ENCODE measurements around the gene NKX1-1. TPM values are rescaled to one million over a fixed set of nuclear protein-coding genes. Genes with fewer than 3 reads are reported as not detected.

NKX1-1 gene
- total RNA-seq, 2 donors from 2014 or later, result not detected

DNA sequence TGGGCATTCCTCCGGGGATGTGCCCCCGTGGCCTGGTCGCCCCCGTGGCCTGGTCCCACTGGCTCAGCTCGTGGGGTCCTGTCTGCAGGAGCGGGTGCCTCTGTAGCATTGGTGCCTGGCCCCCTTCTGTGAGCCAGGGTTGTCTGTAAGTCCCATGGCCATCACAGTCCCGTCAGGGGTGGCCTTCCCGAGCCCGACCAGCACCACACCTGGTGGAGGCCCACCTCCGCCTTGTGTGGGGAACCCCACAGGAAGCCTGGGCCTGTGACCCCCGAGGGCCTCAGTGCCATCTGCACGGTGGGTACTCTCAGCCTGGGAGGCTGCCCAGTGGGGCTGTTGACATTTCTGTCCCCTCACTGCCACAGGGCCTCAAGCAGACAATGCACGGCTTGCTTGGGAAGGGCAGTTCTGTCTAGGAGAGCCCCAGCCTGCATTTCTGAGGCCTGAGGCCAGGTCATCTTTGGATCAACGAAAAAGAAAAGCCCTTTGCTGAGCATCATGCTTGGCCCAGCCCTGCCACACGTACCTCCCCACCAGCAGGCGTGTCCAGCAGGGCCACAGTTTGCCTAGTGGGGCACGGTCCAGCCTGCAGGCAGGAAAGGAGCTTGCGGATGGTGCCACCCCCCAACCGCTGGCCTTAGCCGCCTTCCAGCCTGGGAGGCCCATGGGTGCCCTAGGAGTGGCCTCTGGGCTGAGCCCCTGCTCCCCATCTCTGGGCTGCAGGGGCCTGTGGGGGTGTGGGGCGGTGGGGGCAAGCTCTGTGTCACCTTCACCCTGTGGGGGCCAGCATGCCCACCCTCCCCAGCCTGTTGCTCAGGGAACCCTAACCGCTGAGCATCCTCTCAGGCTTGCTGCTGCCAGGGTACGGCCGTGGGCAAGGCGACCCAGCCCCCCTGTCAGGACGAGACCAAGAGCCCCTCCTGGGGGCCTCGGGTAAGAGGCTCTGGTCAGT lies 23.2 kb downstream of the NKX1-1 start:
- Mint-ChIP-seq H3K9me3 (peaks cover 2% of the 10 kb centered on the region in 2 donors), H3K27ac (no peak overlapping the region), H3K4me3 (no peak overlapping the region), H3K27me3 (ENCODE audit: low read depth) (no peaks in the 10 kb centered on the region), H3K4me1 (ENCODE audit: low read depth) (no peaks in the 10 kb centered on the region), H3K36me3 (ENCODE audit: insufficient read depth in 2 of 2) (peaks cover 0 to 8% of the 10 kb centered on the region in 2 donors)
- no peak for ATAC-seq (replicated peaks in 1 of 2)
- no peak for DNase-seq

DNA sequence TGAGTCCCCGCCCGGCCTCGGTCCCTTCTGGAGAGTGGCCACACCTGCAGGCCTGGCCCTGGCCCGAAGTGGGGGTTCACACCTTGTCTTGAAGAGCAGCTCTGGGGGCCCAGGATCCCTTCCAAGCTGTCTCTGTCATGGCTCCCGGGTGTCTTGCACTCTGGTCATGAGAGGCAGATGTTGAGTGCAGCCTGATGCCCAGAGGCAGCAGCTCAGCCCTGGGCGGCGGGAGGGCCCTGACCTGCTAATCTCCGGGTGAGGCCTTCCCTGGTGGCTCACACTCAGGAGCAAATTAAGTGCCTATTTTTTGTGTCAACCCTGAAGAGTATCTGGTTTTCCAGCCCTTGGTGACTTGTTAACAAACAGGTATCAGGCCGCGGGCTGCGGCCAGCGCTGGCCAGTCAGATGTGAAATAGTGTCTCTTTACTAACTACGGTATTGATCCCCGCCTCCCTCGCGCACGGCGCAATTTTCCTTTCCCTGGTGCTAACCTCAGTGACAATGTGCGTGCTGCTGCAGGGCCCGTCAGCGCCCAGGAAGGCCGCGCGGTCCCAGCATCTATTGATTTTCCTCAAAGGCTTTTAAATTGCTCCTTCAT lies 24.2 kb downstream of the NKX1-1 start:
- no peaks in the 10 kb centered on the region for H3K4me1 Mint-ChIP-seq (ENCODE audit: low read depth)

DNA sequence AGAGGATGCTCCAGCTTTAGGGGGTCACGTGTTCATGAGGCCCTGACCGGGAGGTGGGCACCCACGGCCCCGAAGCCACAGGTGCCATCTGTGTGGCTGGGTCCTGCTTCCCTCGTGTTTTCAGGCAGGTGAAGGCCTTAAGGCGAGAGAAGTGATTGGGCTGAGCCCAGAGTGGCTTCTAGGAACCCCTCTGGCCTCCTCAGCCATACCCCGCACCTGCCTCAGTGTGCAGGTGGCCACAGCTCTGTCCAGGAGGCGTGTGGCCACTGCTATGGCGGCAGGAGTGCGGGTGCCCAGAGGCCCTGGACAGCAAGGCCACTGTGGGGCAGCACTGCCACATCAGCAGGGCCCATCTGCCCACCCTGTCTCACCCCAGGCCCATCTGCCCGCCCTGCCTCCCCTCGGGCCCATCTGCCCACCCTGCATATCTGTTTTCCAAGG lies 25.0 kb downstream of the NKX1-1 start:
- DNase-seq, result no peak

More for the DNA sequence above, 24.2 kb downstream of the NKX1-1 start:
- no peaks in the 10 kb centered on the region for H3K9me3 Mint-ChIP-seq
- ATAC-seq (replicated peaks in 1 of 2) (no peak), DNase-seq (no peak)
- no peaks in the 10 kb centered on the region for H3K27me3 Mint-ChIP-seq (ENCODE audit: low read depth)
- no peak overlapping the region for H3K4me3 Mint-ChIP-seq
- peaks cover 0 to 3% of the 10 kb centered on the region in 2 donors for H3K36me3 Mint-ChIP-seq (ENCODE audit: insufficient read depth in 2 of 2)
- H3K27ac Mint-ChIP-seq, result no peak overlapping the region

DNA sequence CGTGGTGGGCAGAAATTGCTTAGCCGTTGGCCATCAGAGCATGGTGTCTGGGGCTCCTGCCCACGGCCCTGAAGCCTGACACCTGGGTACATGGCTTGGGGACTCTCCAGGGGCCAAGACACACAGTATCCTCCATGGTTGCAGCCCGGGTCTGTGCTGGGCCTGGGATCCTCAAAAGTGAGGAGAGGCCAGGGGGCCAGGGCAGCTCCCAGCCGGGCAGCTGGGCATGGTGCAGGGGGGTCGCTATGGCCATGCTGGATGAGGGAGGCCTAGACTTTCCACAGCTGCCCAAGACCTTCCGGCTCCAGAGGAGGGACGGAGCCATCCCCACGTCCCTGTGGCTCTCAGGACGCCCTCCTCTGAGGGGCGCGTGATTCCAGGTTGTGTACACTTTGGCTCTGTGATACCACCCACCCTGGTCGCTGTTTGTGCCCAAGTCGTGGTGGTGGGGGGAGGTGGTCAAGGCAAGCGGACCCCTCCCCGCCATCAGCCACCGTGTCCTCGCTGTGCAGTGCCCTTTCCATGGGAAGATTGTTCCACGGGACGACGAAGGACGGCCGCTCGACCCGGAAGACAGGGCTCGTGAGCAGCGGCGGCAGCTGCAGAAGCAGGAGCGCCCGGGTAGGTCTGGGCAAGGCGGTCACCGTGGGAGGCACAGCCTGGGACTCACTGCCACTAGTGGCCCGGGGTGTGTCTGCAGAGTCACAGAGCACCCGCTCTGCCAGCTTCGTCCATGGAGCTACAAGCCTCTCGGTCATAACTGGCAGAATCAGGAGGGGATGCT lies 25.7 kb downstream of the NKX1-1 start:
- Mint-ChIP-seq H3K9me3 (no peaks in the 10 kb centered on the region), H3K4me1 (ENCODE audit: low read depth) (no peaks in the 10 kb centered on the region), H3K27ac (no peak overlapping the region), H3K36me3 (ENCODE audit: insufficient read depth in 2 of 2) (no peaks in the 10 kb centered on the region), H3K4me3 (no peak overlapping the region), H3K27me3 (ENCODE audit: low read depth) (no peaks in the 10 kb centered on the region)
- ATAC-seq (replicated peaks in 1 of 2) (no peak), DNase-seq (no peak)

More for the DNA sequence above, 25.0 kb downstream of the NKX1-1 start:
- Mint-ChIP-seq H3K9me3 (no peaks in the 10 kb centered on the region), H3K4me1 (ENCODE audit: low read depth) (no peaks in the 10 kb centered on the region), H3K36me3 (ENCODE audit: insufficient read depth in 2 of 2) (no peaks in the 10 kb centered on the region), H3K4me3 (no peak overlapping the region), H3K27ac (no peak overlapping the region), H3K27me3 (ENCODE audit: low read depth) (no peaks in the 10 kb centered on the region)
- no peak for ATAC-seq (replicated peaks in 1 of 2)

DNA sequence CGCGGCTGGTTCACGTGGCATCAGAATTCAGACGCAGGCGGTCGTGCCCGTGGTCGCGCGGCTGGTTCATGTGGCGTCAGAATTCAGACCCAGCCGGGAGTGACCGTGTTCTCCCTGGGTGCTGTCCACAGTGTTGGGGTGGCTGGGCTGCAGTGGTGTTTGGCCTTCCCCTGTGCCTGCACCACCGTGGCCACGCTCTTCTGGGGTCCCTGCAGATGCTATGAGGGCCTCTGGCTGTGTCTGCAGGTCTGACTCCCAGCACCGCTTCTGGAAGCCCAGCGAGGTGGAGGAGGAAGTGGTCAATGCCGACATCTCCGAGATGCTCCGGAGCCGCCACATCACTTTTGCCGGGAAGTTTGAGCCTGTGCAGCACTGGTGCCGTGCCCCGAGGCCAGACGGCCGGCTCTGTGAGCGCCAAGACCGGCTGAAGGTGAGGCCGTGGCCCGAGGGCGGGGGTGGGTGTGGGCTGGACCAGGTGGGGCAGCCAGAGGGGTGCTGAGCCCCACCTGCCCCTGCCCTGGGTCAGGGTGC lies 26.4 kb downstream of the NKX1-1 start:
- no peak for DNase-seq
- H3K9me3 Mint-ChIP-seq, result no peaks in the 10 kb centered on the region
- ATAC-seq (replicated peaks in 1 of 2), result no peak
- no peaks in the 10 kb centered on the region for H3K4me1 Mint-ChIP-seq (ENCODE audit: low read depth)
- H3K27me3 Mint-ChIP-seq (ENCODE audit: low read depth), result no peaks in the 10 kb centered on the region
- H3K36me3 Mint-ChIP-seq (ENCODE audit: insufficient read depth in 2 of 2), result no peaks in the 10 kb centered on the region
- H3K4me3 Mint-ChIP-seq, result no peak overlapping the region
- H3K27ac Mint-ChIP-seq, result no peak overlapping the region

DNA sequence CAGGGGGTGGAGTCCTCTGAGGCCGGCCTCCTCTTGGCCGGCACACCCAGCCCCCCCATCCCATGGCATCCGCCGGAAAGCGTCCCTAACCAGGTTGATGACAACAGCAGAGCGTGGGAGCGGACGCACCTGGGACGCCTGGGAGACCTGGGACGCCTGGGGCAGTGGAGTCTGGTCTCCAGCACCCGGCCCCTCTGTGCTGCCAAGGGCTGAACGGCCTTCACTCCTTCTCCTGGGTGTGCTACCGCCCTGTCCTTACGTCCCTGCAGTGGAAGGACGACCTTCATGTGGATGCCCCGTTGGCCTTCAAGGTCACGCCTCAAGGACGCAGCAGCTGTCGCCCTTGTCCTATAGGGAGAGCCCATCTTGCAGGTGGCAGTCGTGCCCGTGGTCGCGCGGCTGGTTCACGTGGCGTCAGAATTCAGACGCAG lies 26.9 kb downstream of the NKX1-1 start:
- Mint-ChIP-seq H3K4me3 (no peak overlapping the region), H3K27me3 (ENCODE audit: low read depth) (no peaks in the 10 kb centered on the region), H3K4me1 (ENCODE audit: low read depth) (no peaks in the 10 kb centered on the region), H3K36me3 (ENCODE audit: insufficient read depth in 2 of 2) (no peaks in the 10 kb centered on the region), H3K9me3 (no peaks in the 10 kb centered on the region), H3K27ac (no peak overlapping the region)
- ATAC-seq (replicated peaks in 1 of 2), result no peak
- DNase-seq, result no peak

DNA sequence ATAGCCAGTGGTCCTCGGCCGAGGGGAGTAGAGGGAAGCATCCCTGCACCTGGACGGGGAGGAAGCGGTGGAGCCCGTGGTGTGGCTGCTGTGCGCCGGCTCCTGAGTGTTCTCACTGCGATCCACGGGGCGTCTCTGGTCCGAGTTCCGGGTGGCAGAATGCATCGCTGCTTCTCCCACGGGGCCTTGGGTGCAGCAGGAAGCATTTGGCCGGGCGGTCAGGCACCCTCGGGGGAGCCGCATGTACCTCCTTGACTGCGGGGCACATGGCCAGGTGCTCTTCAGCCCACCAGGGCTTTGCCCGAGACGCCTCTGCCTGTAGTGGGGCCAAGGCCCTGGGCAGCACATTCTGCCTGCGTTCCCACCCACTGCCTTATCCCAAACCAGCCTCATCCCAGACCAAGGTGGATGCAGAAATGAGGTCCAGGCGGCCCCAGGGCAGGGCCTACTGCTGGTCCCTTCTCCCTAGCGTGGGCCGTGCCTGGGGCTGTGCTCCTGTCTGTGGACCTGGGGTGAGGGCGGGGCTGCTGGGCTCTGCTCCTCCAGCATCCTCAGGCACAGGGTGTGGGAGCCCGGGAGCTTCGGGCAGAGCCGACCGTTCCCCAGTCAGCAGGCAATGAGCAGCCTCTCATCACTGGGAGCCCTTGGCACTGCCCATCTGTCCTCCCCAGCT lies 27.5 kb downstream of the NKX1-1 start:
- DNase-seq, result no peak
- no peaks in the 10 kb centered on the region for H3K36me3 Mint-ChIP-seq (ENCODE audit: insufficient read depth in 2 of 2)

DNA sequence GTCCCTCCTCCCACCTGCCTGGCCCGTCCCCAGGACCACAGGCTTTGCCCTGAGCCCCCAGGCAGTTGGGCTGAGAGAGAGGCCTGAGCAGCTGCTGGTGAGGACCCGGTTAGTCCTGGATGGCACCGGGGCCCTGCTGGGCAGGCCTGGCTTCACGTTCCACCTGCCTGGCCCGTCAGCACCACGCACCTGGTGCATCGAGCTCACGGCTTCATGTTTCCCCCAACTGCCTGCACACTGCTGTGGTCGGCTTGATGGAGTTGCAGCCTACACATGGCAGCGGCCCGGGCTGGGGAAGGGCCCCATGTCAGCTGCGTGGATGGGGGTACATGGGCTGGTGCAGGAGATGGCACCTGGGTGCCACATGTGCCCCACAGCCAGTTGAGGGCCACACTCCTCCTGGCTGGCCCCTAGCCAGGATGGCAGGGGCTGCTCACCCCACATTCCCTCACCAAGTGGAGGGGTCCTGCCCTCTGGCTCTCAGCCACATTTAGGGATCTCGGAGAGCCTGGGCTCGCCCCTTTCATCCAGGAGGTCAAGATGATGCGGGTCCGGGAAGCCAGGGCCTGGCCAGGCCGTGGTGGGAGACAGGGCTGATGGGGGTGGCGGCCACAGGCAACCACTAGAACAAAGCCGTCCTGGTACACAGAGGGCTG lies 28.5 kb downstream of the NKX1-1 start:
- no peak overlapping the region for H3K4me3 Mint-ChIP-seq
- H3K4me1 Mint-ChIP-seq (ENCODE audit: low read depth), result no peaks in the 10 kb centered on the region
- no peaks in the 10 kb centered on the region for H3K9me3 Mint-ChIP-seq
- DNase-seq, result no peak
- ATAC-seq (replicated peaks in 1 of 2), result no peak
- no peaks in the 10 kb centered on the region for H3K27me3 Mint-ChIP-seq (ENCODE audit: low read depth)
- no peak overlapping the region for H3K27ac Mint-ChIP-seq
- H3K36me3 Mint-ChIP-seq (ENCODE audit: insufficient read depth in 2 of 2), result no peaks in the 10 kb centered on the region

More for the DNA sequence above, 27.5 kb downstream of the NKX1-1 start:
- no peaks in the 10 kb centered on the region for H3K4me1 Mint-ChIP-seq (ENCODE audit: low read depth)
- no peaks in the 10 kb centered on the region for H3K9me3 Mint-ChIP-seq
- H3K4me3 Mint-ChIP-seq, result no peak overlapping the region
- H3K27me3 Mint-ChIP-seq (ENCODE audit: low read depth), result no peaks in the 10 kb centered on the region
- no peak for ATAC-seq (replicated peaks in 1 of 2)
- H3K27ac Mint-ChIP-seq, result no peak overlapping the region

DNA sequence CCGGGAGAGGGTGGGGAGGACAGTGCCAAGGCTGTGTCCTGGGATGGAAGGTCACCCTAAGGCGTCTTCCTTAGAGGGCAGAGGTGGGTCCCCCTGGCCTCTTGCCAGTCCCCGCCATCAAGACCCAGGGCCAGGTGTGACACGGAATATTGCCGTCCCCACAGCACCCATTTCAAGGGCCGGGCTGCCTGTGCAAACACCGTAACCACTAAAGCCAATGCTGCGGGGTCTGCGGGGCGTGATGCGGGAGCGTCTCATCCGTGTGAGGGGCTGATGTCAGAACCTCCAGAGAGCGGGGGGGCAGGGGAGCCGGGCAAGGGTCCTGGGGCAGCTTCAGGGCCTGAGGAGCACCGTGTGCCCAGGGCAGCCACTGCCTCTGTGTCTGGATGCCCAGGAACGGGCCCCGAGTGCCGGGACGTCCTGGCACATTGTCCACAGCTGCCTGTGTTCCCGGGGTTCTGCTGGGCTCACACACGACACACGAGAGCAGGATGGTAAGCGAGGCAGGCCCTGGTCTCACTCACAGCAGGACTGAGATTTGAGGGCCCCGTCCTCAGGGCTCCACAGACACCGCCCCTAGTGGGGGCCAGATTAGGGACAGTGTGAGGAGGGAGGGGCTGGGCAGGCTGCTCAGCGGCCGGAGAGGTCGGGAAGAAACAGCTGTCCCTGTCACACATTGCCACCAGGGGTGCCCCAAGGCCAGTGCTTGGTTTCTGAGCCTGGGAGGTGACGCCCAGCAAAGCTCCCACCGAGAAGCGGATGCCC lies 29.2 kb downstream of the NKX1-1 start:
- Mint-ChIP-seq H3K4me3 (no peak overlapping the region), H3K36me3 (ENCODE audit: insufficient read depth in 2 of 2) (peaks cover 0 to 4% of the 10 kb centered on the region in 2 donors), H3K4me1 (ENCODE audit: low read depth) (no peaks in the 10 kb centered on the region), H3K9me3 (no peaks in the 10 kb centered on the region), H3K27ac (no peak overlapping the region), H3K27me3 (ENCODE audit: low read depth) (no peaks in the 10 kb centered on the region)
- DNase-seq, result no peak
- no peak for ATAC-seq (replicated peaks in 1 of 2)

DNA sequence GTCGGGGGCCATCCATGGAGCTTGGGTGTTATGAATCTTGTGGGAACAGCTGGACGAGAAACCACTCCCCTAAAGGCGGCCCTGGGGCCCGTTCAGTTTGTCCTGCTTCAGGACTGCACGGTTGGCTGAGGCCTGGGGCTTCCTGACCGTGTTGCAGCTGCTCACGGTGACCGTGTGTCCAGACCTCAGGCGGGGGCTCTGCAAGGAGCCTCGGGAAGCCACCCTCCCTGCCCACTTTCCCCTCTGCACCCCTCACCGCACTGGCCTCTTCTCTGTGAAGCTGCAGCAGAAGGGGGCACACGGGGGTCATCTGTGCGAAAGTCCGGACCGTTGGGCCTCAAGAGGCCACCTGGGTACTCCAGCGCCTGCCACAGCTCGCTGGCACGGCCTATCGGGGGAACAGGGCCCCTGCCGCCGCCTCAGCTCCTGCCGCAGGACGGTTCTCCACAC lies 29.8 kb downstream of the NKX1-1 start:
- no peak overlapping the region for H3K4me3 Mint-ChIP-seq
- H3K27me3 Mint-ChIP-seq (ENCODE audit: low read depth), result no peaks in the 10 kb centered on the region
- no peak for ATAC-seq (replicated peaks in 1 of 2)
- DNase-seq, result no peak
- H3K9me3 Mint-ChIP-seq, result no peaks in the 10 kb centered on the region
- H3K36me3 Mint-ChIP-seq (ENCODE audit: insufficient read depth in 2 of 2), result peaks cover 0 to 4% of the 10 kb centered on the region in 2 donors
- no peak overlapping the region for H3K27ac Mint-ChIP-seq
- H3K4me1 Mint-ChIP-seq (ENCODE audit: low read depth), result no peaks in the 10 kb centered on the region

DNA sequence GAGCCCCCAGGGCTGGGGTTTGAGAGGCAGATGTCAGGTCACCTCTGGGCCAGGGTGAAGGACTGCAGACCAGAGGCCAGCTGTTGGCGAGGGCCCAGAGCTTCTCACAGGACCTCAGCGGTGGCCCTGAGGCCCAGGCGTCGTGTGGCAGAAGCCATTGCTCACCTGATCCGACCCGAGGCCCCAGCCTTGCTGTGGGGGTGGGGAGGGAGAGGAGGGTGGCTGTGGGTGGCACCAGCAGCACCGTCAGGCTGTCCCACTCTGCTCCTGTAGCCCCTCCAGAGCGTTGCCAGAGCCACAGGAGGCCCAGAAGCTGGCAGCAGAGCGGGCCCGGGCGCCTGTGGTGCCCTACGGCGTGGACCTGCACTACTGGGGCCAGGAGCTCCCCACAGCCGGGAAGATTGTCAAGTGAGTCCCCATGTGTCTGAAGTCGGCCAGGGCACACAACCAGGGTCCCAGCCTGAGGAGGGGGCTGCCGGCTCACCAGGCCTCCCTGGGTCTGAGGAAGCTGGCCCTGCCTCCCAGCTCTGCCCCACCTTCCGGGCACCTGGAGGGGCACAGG lies 30.4 kb downstream of the NKX1-1 start:
- no peak for DNase-seq
- no peaks in the 10 kb centered on the region for H3K27me3 Mint-ChIP-seq (ENCODE audit: low read depth)

More for the DNA sequence above, 30.4 kb downstream of the NKX1-1 start:
- no peak for ATAC-seq (replicated peaks in 1 of 2)
- no peak overlapping the region for H3K27ac Mint-ChIP-seq
- H3K4me1 Mint-ChIP-seq (ENCODE audit: low read depth), result no peaks in the 10 kb centered on the region
- no peaks in the 10 kb centered on the region for H3K9me3 Mint-ChIP-seq
- no peak overlapping the region for H3K4me3 Mint-ChIP-seq
- H3K36me3 Mint-ChIP-seq (ENCODE audit: insufficient read depth in 2 of 2), result peaks cover 0 to 4% of the 10 kb centered on the region in 2 donors
